GM12891 (cell line): Measurements from ENCODE around the gene TIMM10.

Source experiments
- DNase-seq: peaks from one replicate; pipeline ENCODE4 v3.0.0; 2011; ENCODE audit warnings: low spot score; ENCODE audit not compliant: insufficient read length
- FAIRE-seq: peaks from 2 replicates; lab custom pipeline; 2011; peaks lifted over from hg19 to GRCh38; lab: Jason Lieb, UNC
- POLR2A ChIP-seq: IDR thresholded peaks from 2 replicates; pipeline ENCODE4 v1.6.1; 2011; ENCODE audit warnings: low read depth, low read length, control low read depth
- POU2F2 ChIP-seq: IDR thresholded peaks from 2 replicates; pipeline ENCODE4 v1.6.1; 2011; ENCODE audit warnings: low read depth, mild to moderate bottlenecking, control low read depth, low read length, moderate library complexity
- SPI1 ChIP-seq: IDR thresholded peaks from 2 replicates; pipeline ENCODE4 v1.6.1; 2011; ENCODE audit warnings: low read depth, low read length, control low read depth
- TAF1 ChIP-seq: IDR thresholded peaks from 2 replicates; pipeline ENCODE4 v1.6.1; 2011; ENCODE audit warnings: low read depth, low read length, control low read depth

TIMM10 gene

DNA sequence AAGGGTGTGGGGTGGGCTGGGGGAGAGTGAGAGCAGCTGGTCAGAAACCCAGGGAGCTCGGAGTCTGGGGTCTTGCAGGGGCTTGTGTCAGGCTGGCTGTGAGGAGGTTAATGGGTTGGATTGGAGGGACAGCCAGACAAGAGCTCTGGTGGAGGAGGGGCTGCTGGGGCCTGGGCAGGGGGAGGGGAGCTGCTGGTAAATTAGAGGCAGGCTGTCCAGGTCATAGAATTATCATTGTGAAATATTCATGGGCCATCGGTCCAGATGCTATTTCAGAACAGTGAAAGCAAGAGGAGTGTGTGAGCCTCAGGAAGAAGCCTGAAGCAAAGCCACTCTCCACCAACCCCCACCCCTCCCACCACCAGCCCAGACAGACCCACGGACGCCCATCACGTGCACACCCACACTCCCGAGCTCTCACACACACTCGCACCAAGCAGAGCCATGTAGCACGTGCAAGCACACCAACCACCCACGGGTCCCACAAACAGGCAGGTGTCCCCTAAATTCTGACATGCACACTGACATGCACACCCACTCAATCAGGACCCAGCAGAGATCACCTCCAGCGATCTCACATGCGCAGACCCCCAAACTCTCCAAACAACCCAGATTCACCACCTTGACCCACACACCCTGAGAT, 51.4 kb downstream of the TIMM10 start:
- FAIRE-seq = no peak
- no peak for DNase-seq
- no peak for TF ChIP-seq POU2F2
- no peak for TF ChIP-seq TAF1
- no peak for TF ChIP-seq SPI1
- no peak for TF ChIP-seq POLR2A
